Measurements from ENCODE around the gene CBFB. TPM values are rescaled to one million over a fixed set of nuclear protein-coding genes. Genes with fewer than 3 reads are reported as not detected.

Gene CBFB
- total and polyA plus RNA-seq, 9 of the 15 experiments (the other 6 are each of a cell fraction or from before 2014, with no cell fraction given) = 22.0 to 112 (median 66.5) TPM

DNA sequence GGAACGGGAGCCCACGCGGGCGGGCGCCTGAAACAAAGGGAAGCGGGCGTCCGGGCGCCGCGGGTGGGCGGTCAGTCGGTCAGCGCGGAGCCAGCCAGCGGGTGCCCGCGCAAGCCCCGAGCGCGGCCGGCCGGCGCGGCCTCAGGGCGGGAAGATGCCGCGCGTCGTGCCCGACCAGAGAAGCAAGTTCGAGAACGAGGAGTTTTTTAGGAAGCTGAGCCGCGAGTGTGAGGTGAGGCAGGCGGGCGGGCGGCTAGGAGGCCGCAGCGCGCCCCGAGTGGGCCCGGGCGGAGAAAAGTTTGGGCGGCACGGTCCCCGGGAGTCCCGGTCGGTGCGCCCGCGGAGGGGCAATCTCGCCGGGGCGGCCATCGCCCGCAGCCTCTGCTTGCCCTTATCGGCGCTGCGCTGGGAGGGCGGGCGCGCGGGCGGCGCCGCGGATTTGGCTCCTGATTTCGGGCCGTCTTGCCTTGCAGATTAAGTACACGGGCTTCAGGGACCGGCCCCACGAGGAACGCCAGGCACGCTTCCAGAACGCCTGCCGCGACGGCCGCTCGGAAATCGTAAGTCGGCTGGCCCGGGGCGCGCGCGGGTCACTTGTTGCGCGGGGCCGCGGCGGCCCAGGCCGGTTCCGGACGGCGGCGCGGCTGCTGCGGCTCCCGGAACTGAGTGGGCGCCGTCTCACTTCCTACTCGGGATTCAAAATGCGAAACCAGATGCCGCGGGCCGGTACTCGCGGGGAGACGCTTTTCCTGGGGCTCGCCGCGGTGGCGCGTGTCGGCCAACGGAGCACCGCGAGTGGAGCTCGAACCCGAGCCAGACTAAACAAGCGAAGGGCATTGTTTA is 526 bp downstream of the CBFB start (continued):
- TF ChIP-seq, protein P1, sequence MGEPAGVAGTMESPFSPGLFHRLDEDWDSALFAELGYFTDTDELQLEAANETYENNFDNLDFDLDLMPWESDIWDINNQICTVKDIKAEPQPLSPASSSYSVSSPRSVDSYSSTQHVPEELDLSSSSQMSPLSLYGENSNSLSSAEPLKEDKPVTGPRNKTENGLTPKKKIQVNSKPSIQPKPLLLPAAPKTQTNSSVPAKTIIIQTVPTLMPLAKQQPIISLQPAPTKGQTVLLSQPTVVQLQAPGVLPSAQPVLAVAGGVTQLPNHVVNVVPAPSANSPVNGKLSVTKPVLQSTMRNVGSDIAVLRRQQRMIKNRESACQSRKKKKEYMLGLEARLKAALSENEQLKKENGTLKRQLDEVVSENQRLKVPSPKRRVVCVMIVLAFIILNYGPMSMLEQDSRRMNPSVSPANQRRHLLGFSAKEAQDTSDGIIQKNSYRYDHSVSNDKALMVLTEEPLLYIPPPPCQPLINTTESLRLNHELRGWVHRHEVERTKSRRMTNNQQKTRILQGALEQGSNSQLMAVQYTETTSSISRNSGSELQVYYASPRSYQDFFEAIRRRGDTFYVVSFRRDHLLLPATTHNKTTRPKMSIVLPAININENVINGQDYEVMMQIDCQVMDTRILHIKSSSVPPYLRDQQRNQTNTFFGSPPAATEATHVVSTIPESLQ (CRISPR knock-in tag; IDR thresholded peaks at IDR 0.05) = no peak; the same call in 1 of the 2 replicates
- TF ChIP-seq ZNF143 (CRISPR knock-in tag; IDR thresholded peaks at IDR 0.05) = no peak
- TF ChIP-seq, protein P2, sequence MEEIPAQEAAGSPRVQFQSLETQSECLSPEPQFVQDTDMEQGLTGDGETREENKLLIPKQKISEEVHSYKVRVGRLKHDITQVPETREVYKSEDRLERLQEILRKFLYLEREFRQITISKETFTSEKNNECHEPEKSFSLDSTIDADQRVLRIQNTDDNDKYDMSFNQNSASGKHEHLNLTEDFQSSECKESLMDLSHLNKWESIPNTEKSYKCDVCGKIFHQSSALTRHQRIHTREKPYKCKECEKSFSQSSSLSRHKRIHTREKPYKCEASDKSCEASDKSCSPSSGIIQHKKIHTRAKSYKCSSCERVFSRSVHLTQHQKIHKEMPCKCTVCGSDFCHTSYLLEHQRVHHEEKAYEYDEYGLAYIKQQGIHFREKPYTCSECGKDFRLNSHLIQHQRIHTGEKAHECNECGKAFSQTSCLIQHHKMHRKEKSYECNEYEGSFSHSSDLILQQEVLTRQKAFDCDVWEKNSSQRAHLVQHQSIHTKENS (CRISPR knock-in tag; IDR thresholded peaks at IDR 0.05) = no peak
- TF ChIP-seq MAFK (IDR thresholded peaks at IDR 0.05; ENCODE audit: low read length) = no peak
- TF ChIP-seq, protein P3, sequence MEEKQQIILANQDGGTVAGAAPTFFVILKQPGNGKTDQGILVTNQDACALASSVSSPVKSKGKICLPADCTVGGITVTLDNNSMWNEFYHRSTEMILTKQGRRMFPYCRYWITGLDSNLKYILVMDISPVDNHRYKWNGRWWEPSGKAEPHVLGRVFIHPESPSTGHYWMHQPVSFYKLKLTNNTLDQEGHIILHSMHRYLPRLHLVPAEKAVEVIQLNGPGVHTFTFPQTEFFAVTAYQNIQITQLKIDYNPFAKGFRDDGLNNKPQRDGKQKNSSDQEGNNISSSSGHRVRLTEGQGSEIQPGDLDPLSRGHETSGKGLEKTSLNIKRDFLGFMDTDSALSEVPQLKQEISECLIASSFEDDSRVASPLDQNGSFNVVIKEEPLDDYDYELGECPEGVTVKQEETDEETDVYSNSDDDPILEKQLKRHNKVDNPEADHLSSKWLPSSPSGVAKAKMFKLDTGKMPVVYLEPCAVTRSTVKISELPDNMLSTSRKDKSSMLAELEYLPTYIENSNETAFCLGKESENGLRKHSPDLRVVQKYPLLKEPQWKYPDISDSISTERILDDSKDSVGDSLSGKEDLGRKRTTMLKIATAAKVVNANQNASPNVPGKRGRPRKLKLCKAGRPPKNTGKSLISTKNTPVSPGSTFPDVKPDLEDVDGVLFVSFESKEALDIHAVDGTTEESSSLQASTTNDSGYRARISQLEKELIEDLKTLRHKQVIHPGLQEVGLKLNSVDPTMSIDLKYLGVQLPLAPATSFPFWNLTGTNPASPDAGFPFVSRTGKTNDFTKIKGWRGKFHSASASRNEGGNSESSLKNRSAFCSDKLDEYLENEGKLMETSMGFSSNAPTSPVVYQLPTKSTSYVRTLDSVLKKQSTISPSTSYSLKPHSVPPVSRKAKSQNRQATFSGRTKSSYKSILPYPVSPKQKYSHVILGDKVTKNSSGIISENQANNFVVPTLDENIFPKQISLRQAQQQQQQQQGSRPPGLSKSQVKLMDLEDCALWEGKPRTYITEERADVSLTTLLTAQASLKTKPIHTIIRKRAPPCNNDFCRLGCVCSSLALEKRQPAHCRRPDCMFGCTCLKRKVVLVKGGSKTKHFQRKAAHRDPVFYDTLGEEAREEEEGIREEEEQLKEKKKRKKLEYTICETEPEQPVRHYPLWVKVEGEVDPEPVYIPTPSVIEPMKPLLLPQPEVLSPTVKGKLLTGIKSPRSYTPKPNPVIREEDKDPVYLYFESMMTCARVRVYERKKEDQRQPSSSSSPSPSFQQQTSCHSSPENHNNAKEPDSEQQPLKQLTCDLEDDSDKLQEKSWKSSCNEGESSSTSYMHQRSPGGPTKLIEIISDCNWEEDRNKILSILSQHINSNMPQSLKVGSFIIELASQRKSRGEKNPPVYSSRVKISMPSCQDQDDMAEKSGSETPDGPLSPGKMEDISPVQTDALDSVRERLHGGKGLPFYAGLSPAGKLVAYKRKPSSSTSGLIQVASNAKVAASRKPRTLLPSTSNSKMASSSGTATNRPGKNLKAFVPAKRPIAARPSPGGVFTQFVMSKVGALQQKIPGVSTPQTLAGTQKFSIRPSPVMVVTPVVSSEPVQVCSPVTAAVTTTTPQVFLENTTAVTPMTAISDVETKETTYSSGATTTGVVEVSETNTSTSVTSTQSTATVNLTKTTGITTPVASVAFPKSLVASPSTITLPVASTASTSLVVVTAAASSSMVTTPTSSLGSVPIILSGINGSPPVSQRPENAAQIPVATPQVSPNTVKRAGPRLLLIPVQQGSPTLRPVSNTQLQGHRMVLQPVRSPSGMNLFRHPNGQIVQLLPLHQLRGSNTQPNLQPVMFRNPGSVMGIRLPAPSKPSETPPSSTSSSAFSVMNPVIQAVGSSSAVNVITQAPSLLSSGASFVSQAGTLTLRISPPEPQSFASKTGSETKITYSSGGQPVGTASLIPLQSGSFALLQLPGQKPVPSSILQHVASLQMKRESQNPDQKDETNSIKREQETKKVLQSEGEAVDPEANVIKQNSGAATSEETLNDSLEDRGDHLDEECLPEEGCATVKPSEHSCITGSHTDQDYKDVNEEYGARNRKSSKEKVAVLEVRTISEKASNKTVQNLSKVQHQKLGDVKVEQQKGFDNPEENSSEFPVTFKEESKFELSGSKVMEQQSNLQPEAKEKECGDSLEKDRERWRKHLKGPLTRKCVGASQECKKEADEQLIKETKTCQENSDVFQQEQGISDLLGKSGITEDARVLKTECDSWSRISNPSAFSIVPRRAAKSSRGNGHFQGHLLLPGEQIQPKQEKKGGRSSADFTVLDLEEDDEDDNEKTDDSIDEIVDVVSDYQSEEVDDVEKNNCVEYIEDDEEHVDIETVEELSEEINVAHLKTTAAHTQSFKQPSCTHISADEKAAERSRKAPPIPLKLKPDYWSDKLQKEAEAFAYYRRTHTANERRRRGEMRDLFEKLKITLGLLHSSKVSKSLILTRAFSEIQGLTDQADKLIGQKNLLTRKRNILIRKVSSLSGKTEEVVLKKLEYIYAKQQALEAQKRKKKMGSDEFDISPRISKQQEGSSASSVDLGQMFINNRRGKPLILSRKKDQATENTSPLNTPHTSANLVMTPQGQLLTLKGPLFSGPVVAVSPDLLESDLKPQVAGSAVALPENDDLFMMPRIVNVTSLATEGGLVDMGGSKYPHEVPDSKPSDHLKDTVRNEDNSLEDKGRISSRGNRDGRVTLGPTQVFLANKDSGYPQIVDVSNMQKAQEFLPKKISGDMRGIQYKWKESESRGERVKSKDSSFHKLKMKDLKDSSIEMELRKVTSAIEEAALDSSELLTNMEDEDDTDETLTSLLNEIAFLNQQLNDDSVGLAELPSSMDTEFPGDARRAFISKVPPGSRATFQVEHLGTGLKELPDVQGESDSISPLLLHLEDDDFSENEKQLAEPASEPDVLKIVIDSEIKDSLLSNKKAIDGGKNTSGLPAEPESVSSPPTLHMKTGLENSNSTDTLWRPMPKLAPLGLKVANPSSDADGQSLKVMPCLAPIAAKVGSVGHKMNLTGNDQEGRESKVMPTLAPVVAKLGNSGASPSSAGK (IDR thresholded peaks at IDR 0.05) = peak; percentile 24; the same call in 1 of the 2 replicates
- no peak for TF ChIP-seq ZNF507 (tag; conservative IDR thresholded peaks at IDR 0.05)
- no peak for TF ChIP-seq BDP1 (IDR thresholded peaks at IDR 0.05; ENCODE audit: insufficient read depth, insufficient read length)
- TF ChIP-seq ZNF696 (CRISPR knock-in tag; conservative IDR thresholded peaks at IDR 0.05) = no peak
- TF ChIP-seq ZNF780A (CRISPR knock-in tag; IDR thresholded peaks at IDR 0.05) = no peak
- TF ChIP-seq, protein P4, sequence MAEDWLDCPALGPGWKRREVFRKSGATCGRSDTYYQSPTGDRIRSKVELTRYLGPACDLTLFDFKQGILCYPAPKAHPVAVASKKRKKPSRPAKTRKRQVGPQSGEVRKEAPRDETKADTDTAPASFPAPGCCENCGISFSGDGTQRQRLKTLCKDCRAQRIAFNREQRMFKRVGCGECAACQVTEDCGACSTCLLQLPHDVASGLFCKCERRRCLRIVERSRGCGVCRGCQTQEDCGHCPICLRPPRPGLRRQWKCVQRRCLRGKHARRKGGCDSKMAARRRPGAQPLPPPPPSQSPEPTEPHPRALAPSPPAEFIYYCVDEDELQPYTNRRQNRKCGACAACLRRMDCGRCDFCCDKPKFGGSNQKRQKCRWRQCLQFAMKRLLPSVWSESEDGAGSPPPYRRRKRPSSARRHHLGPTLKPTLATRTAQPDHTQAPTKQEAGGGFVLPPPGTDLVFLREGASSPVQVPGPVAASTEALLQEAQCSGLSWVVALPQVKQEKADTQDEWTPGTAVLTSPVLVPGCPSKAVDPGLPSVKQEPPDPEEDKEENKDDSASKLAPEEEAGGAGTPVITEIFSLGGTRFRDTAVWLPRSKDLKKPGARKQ (CRISPR knock-in tag; IDR thresholded peaks at IDR 0.05) = no peak
